Measurements from ENCODE around the gene TMTC1.
A peak's percentile ranks its signal among the peaks of the same experiment; 100 is the strongest.

TMTC1 gene

DNA sequence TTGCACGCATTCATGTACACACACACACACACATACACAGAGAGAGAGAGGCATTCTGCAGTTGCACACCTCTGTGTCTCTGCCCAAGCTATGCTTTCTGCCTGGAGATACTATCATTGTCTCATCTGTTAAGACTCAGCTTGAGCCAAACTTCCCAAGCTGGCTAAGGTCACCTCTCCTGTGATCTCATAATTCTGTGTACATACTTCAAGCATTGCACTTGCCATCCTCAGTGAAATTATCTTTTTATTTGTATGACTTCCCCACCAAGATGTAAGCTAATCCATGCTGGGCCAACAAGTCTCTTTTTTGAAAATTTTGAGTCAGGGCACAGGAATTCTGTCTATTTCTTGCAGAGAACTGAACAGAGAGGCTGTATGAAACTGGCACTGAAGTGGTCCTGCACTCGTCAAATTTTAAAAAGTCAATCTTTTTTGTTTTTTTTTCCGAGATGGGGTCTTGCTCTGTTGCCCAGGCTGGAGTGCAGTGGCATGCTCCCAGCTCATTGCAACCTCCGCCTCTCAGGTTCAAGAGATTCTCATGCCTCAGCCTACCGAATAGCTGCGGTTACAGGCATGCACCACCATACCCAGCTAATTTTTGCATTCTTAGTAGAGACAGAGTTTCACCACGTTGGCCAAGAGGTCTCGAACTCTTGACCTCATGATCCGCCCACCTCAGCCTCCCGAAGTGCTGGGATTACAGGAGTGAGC is 44.3 kb downstream of the TMTC1 start:
- Mint-ChIP-seq H3K4me1 (ENCODE audit: low read depth) (no peaks in the 10 kb centered on the region), H3K27ac (no peak overlapping the region), H3K9me3 (no peaks in the 10 kb centered on the region), H3K4me3 (no peak overlapping the region), H3K36me3 (ENCODE audit: low read depth) (no peaks in the 10 kb centered on the region), H3K27me3 (ENCODE audit: low read depth) (no peaks in the 10 kb centered on the region)
- DNase-seq (ENCODE audit: low spot score) = no peak

DNA sequence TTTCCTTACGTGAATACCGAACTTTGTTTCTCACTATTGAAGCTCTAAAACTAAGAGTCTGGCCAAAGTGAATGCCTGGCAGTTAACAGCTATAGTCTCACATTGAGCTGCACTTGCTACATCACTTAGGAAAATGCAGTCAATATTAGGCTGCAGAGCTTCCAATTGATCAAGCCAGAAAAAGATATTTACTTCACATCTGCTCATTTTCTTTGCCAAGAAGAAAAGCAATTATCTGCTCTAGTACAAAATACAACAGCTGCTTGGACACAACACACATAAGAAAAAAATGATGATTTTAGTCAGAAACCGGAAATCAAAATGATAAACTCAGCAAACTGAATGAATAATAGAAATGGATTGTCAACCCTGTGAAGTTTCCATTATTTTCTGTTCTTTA is 45.4 kb downstream of the TMTC1 start:
- Mint-ChIP-seq H3K9me3 (no peaks in the 10 kb centered on the region), H3K27me3 (ENCODE audit: low read depth) (no peaks in the 10 kb centered on the region), H3K27ac (no peak overlapping the region), H3K4me1 (ENCODE audit: low read depth) (no peaks in the 10 kb centered on the region), H3K4me3 (no peak overlapping the region), H3K36me3 (ENCODE audit: low read depth) (no peaks in the 10 kb centered on the region)
- no peak for DNase-seq (ENCODE audit: low spot score)

DNA sequence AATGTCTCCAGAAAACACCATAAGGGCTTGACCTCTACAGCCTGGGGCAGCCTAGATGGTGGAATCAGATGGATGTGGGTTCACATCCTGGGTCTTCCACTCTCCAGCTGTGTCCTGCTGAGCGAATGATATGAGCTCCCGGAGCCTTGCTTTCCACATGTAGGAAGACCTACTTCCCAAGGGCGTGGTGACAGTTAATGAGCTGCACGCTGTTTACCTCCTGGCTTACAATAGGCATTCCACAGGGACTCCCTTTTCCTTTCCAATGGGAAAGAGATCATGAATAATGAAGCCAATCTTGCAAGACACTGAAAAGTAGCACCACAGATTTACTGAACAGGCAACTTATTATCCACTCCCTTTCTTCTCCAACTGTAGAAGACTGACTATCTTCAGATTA is 46.1 kb downstream of the TMTC1 start:
- H3K4me1 Mint-ChIP-seq (ENCODE audit: low read depth) = no peaks in the 10 kb centered on the region
- H3K36me3 Mint-ChIP-seq (ENCODE audit: low read depth) = no peaks in the 10 kb centered on the region
- DNase-seq (ENCODE audit: low spot score) = no peak
- H3K9me3 Mint-ChIP-seq = no peaks in the 10 kb centered on the region
- H3K27ac Mint-ChIP-seq = no peak overlapping the region
- no peak overlapping the region for H3K4me3 Mint-ChIP-seq
- no peaks in the 10 kb centered on the region for H3K27me3 Mint-ChIP-seq (ENCODE audit: low read depth)

DNA sequence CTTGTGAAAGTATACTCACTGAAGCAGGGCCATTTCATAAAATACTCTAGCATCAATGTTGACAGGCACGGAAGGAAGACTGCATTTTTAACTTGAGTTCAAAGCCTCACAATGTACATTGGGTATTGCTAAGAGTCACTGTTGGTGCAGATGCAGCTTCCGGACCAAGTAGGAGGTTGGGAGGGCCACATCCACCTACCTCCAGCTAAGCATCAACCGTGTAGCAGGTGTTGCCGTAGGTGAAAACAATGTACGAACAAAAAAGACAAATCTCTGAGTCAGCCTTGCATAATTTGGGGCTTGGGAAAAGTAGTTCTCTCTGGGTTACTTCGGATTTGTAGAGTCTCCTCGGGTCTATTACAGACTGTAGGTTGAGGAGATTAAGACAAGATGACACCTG is 48.1 kb downstream of the TMTC1 start:
- Mint-ChIP-seq H3K27ac (no peak overlapping the region), H3K4me3 (no peak overlapping the region), H3K27me3 (ENCODE audit: low read depth) (no peaks in the 10 kb centered on the region), H3K4me1 (ENCODE audit: low read depth) (no peaks in the 10 kb centered on the region), H3K36me3 (ENCODE audit: low read depth) (no peaks in the 10 kb centered on the region), H3K9me3 (no peaks in the 10 kb centered on the region)
- no peak for DNase-seq (ENCODE audit: low spot score)

DNA sequence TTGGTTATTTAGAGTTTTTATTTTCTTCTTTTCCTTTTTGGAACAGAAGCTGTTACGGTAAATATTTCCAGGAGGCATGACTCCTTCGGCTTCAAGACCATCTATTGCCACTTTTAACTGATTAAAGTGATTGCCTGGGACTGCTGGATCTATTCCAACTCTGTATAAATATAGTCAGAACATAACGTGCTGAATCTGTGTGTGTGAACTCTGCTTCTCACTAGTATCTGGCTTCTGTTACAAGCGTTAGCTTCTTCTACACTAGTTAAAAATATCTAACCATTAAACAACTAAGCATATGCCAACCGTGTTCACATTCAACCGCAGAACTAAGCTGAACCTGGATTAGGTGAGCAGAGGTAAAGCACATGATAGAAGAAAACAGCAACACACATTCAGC is 49.0 kb downstream of the TMTC1 start:
- Mint-ChIP-seq H3K4me3 (no peak overlapping the region), H3K27me3 (ENCODE audit: low read depth) (no peaks in the 10 kb centered on the region), H3K27ac (no peak overlapping the region), H3K36me3 (ENCODE audit: low read depth) (no peaks in the 10 kb centered on the region), H3K4me1 (ENCODE audit: low read depth) (no peaks in the 10 kb centered on the region), H3K9me3 (no peaks in the 10 kb centered on the region)
- no peak for DNase-seq (ENCODE audit: low spot score)

DNA sequence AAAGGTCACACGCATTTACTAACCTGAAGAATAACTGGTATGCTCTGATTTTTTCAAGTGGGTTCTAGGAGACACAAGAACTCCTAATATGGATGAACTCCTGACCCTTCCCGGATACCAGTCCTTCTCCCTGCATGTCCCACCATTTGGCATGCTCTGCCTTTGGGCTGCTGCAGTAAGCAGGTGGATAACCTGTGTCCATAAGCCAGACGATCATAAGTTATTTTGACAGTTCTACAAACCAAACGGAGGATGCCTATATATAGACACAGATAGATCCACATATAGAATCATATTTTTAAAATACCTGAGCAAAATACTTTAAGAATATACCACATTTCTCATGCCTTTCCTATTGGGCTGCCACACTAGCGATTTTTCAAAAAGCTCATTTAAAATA is 49.4 kb downstream of the TMTC1 start:
- H3K9me3 Mint-ChIP-seq = no peaks in the 10 kb centered on the region
- no peak overlapping the region for H3K4me3 Mint-ChIP-seq
- no peak overlapping the region for H3K27ac Mint-ChIP-seq
- H3K4me1 Mint-ChIP-seq (ENCODE audit: low read depth) = no peaks in the 10 kb centered on the region
- no peaks in the 10 kb centered on the region for H3K27me3 Mint-ChIP-seq (ENCODE audit: low read depth)
- no peaks in the 10 kb centered on the region for H3K36me3 Mint-ChIP-seq (ENCODE audit: low read depth)
- no peak for DNase-seq (ENCODE audit: low spot score)

DNA sequence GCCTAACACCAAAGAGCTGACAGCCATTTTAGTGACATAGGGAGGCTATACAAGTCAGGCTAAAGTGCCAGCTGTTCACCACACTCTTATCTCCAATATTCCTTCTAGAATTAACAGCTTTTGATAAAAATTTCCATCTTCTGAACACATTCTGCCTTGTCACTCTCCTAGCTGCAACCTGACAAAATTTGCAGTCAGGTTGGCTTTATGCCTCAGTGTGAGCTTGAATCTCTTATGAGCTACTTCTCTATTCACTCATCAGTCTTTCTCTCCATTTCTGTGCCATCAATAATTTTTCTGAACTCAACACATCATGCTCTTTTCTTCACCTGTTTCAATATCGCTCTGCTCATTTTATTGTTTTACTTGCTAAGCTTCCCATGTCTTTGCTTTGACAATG is 50.2 kb downstream of the TMTC1 start:
- no peaks in the 10 kb centered on the region for H3K9me3 Mint-ChIP-seq
- H3K4me1 Mint-ChIP-seq (ENCODE audit: low read depth) = no peaks in the 10 kb centered on the region
- no peak overlapping the region for H3K4me3 Mint-ChIP-seq
- no peaks in the 10 kb centered on the region for H3K36me3 Mint-ChIP-seq (ENCODE audit: low read depth)
- H3K27ac Mint-ChIP-seq = no peak overlapping the region
- DNase-seq (ENCODE audit: low spot score) = no peak
- no peaks in the 10 kb centered on the region for H3K27me3 Mint-ChIP-seq (ENCODE audit: low read depth)

DNA sequence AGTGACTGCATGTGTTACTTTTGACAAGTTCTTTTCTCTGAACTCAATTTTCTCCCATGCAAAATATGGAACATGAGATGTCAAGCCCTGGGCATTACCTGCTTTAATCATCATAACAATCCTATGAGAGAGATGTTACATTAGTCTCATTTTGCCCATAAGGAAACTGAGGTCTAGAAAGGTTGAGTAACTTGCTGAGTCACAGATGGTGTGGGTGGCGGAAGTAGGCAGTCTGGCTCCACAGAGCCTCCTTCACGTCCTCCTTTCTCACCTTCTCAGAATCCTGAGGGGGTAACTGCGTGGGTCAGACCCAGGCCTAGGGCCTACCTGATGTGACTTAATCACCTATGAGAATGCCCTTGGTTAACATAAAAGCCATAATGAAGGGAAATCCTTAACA is 50.7 kb downstream of the TMTC1 start:
- no peaks in the 10 kb centered on the region for H3K4me1 Mint-ChIP-seq (ENCODE audit: low read depth)
- H3K27me3 Mint-ChIP-seq (ENCODE audit: low read depth) = no peaks in the 10 kb centered on the region
- H3K27ac Mint-ChIP-seq = no peak overlapping the region
- no peaks in the 10 kb centered on the region for H3K36me3 Mint-ChIP-seq (ENCODE audit: low read depth)
- DNase-seq (ENCODE audit: low spot score) = peak; percentile 5
- H3K9me3 Mint-ChIP-seq = no peaks in the 10 kb centered on the region
- no peak overlapping the region for H3K4me3 Mint-ChIP-seq

DNA sequence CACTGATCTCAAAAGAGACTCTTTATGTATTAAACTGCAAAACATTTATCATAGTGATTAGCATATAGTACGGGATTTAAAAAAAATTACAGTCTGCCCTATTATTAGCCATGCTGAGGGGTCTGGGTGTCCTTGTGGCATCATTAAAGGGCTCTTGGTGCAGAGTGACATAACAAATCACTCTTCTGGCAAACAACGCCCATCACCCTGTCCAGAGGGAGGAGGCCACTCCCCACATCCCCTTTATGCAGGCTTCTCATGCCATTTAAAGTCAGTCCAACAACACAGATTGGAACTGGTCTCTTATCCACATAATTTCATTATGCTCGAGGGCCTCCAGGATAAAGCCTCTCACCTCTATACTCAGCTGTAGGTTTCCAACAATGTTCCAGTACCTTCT is 51.1 kb downstream of the TMTC1 start:
- H3K27ac Mint-ChIP-seq = no peak overlapping the region
- no peak overlapping the region for H3K4me3 Mint-ChIP-seq
- no peaks in the 10 kb centered on the region for H3K4me1 Mint-ChIP-seq (ENCODE audit: low read depth)
- H3K36me3 Mint-ChIP-seq (ENCODE audit: low read depth) = no peaks in the 10 kb centered on the region
- DNase-seq (ENCODE audit: low spot score) = no peak
- H3K27me3 Mint-ChIP-seq (ENCODE audit: low read depth) = no peaks in the 10 kb centered on the region
- H3K9me3 Mint-ChIP-seq = no peaks in the 10 kb centered on the region

DNA sequence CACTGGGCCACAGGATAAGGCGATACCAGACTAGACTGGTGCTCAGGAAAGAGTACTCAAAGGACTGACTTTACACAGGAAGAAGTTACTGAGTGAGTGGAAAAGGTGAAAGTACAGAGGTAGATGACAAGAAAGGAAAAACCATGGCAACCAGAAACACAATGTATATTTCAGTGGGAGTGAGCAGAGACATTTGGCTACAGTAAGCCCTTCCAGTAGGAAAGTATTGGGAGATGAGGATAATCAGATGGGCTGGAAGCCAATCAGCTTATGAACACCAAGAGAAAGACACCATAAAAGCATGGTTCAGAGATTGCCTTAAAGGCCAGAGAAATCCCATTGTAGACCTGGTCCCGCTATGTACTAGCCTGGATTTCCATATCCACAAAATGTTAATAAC is 51.6 kb downstream of the TMTC1 start:
- Mint-ChIP-seq H3K4me1 (ENCODE audit: low read depth) (no peaks in the 10 kb centered on the region), H3K27ac (no peak overlapping the region), H3K36me3 (ENCODE audit: low read depth) (no peaks in the 10 kb centered on the region), H3K27me3 (ENCODE audit: low read depth) (no peaks in the 10 kb centered on the region), H3K9me3 (no peaks in the 10 kb centered on the region), H3K4me3 (no peak overlapping the region)
- no peak for DNase-seq (ENCODE audit: low spot score)

DNA sequence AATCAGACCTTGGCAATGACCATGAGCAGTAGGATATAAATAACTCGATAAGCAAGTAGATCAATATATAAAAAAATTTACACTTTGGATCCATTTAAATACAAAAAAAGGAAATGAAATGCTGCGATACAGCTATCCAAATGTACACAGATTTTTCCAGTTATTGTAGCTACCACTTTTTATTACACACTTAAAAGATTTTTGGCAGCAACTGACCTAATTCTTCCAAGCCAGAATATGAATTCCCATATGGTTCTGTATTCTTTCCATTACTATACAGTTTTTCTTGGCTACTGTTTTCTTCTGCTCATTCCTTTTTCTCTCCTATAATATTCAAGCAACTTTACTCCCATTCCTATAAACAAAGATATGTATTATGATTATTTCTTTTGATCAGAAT is 52.2 kb downstream of the TMTC1 start:
- no peaks in the 10 kb centered on the region for H3K36me3 Mint-ChIP-seq (ENCODE audit: low read depth)
- no peak for DNase-seq (ENCODE audit: low spot score)

DNA sequence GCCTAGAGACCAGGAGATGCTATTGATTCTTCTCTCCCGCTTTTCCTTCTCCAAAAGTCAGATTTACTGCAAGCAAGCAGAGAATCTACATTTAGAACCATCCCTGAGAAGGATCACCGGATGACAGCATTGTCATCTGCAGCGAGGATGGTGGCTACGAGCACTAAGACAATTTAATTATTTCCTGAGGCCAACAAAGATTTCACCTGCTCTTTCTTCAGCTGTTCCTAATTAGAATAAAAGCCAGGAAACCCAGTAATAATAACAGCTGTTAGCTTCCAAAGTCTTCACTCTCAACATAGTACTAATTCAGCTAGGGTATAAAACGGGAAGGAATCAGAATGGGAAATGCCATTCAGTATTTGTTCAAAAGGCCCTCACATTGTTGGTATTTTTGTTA is 53.3 kb downstream of the TMTC1 start:
- Mint-ChIP-seq H3K9me3 (no peaks in the 10 kb centered on the region), H3K4me1 (ENCODE audit: low read depth) (no peaks in the 10 kb centered on the region), H3K27me3 (ENCODE audit: low read depth) (no peaks in the 10 kb centered on the region), H3K4me3 (no peak overlapping the region), H3K27ac (no peak overlapping the region), H3K36me3 (ENCODE audit: low read depth) (no peaks in the 10 kb centered on the region)
- no peak for DNase-seq (ENCODE audit: low spot score)

More for the DNA sequence above, 52.2 kb downstream of the TMTC1 start:
- Mint-ChIP-seq H3K27ac (no peak overlapping the region), H3K27me3 (ENCODE audit: low read depth) (no peaks in the 10 kb centered on the region), H3K9me3 (no peaks in the 10 kb centered on the region), H3K4me3 (no peak overlapping the region), H3K4me1 (ENCODE audit: low read depth) (no peaks in the 10 kb centered on the region)

DNA sequence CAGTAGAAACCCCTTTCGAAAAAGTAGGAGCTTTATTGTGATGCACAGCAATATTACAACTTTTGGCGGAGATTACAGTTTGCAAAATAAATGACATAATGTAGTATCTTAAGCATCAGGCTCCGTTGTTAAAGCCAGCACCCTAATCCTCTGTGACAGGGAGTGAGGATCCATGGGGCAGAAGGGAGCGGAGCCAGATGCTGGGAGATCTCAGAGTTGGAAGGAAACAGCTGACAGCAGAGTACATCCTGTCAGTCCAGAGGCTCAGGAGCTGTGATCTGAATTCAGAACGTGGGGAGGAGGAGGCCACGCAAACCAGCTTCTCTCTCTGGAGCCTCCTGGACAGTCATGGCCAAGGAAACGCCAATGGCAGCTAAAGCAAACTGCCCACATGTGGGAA is 55.7 kb downstream of the TMTC1 start:
- H3K4me1 Mint-ChIP-seq (ENCODE audit: low read depth) = no peaks in the 10 kb centered on the region
- no peak for DNase-seq (ENCODE audit: low spot score)
- no peaks in the 10 kb centered on the region for H3K36me3 Mint-ChIP-seq (ENCODE audit: low read depth)
- no peaks in the 10 kb centered on the region for H3K27me3 Mint-ChIP-seq (ENCODE audit: low read depth)
- no peak overlapping the region for H3K4me3 Mint-ChIP-seq
- H3K27ac Mint-ChIP-seq = no peak overlapping the region
- H3K9me3 Mint-ChIP-seq = no peaks in the 10 kb centered on the region

DNA sequence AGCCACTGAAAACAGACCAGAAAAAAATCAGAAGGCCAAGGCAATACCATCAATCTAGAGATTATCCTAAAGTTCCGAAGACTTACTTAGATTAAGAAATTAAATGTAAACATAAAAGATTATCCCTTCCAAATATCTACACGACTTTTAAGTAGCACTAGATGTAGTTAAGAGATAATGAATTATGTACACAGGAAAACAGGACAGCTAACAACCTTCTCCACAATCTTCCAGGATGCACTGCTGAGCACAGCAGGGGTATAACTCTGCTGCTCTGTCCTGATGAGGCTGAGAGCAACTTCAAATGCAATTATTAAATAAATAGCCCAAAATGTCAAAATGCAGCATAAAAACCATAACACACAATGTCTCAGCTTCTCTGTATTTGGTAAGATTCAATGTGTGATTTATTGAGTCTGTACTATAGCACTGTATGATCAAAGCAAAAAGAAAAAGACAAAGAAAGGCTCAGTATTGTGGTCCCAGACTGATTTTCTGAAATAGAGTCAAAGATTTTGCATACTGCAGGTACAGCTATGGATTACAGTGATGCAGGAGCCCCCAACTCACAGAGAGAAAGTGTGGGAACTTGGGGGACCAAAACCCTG is 56.9 kb downstream of the TMTC1 start:
- Mint-ChIP-seq H3K27ac (no peak overlapping the region), H3K4me1 (ENCODE audit: low read depth) (no peaks in the 10 kb centered on the region), H3K4me3 (no peak overlapping the region), H3K27me3 (ENCODE audit: low read depth) (no peaks in the 10 kb centered on the region), H3K36me3 (ENCODE audit: low read depth) (no peaks in the 10 kb centered on the region), H3K9me3 (no peaks in the 10 kb centered on the region)
- DNase-seq (ENCODE audit: low spot score) = no peak

DNA sequence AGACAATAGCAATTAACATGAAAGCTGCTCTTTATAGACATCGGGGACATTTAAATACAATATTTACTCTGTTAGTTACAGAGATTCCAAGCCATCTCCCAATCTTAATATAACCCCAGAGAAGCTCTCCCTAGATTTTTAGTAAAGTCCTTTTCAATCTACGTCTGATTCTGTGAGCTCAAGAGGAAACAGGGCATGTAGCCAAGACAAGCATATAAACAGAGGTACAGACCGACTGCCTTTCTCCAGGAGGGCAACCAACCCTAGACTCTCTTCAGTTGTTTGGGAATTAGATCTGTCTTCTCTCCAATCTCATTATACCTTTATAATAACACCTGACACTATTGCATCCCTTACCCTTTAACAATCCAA is 57.4 kb downstream of the TMTC1 start:
- no peak for DNase-seq (ENCODE audit: low spot score)
- Mint-ChIP-seq H3K27ac (no peak overlapping the region), H3K27me3 (ENCODE audit: low read depth) (no peaks in the 10 kb centered on the region), H3K9me3 (no peaks in the 10 kb centered on the region), H3K4me3 (no peak overlapping the region), H3K4me1 (ENCODE audit: low read depth) (no peaks in the 10 kb centered on the region), H3K36me3 (ENCODE audit: low read depth) (no peaks in the 10 kb centered on the region)

Data from T-helper 2 cell treated with Interferon-gamma antibody and Interleukin-4, amounts not matched to agents 5 μg/mL and 100 μg/mL, for 36 hours (primary cell).